Stimulated activated naive CD8-positive, alpha-beta T cell treated with anti-CD3 and anti-CD28 coated beads, Interleukin-15, Interleukin-2, amounts not matched to agents 100 U/mL and 50 U/mL, for 24 hours (primary cell): ENCODE data around the gene ZNF133.
A peak's percentile ranks its signal among the peaks of the same experiment; 100 is the strongest.
"Not testable (repeated sequence)": the region's sequence is repeated elsewhere in the genome, so short reads cannot be mapped to it uniquely, and the experiment has no call there.

Experiments used
- ATAC-seq: fragments of 150-1000 bp; cut with Tn5 transposase; one replicate; pipeline ENCODE4 v1.10.0; 2021
- DNase-seq: peaks from one replicate; pipeline ENCODE4 v3.0.0; 2021

Gene ZNF133

DNA sequence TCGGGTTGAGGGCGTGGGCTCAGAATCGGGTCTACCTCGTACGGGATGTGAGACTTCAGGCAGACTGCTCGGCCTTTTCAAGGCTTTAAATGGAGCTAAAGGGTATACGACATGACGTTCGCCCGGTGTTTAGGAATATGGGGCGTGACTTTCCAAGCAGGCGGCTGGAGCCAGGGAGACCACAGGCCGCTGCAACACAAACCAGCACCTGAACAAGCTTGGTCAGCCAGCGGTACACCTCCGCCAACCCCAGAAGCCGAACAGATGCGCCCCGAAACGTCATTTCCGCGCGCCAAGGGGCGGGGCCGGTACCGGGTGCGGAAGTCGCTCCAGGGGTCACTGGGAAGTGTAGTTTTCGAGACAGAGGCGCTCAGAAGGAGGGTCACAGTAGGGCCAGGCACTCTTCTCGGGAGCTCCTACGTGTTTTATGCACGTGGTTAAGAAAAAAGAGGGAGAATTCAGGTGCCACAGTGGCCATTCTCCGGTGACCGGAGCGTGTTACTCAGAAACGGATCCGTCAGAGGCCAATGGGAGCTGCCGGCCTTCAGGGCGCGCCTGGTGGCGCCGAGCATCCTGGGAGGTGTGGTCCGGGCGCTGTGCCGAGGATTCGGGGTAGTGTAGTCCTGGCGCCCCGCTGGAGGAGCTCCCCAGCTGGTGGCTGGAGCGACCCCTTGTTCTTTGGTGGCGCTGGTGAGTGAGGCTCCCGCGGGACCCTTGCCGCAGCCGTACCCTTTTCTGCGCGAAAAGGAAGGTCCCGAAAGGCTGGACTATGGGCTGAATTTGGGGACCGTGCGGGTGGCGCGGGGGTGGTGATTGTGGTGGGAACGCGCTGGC, at the start of gene ZNF133:
Gene ZNF133, plus strand, starts transcription at position 613 of the 834 bp plus-strand sequence. CDS start 17,160 bp downstream, outside the sequence.
- ATAC-seq (peak; percentile 99), DNase-seq (peak; percentile 98)

DNA sequence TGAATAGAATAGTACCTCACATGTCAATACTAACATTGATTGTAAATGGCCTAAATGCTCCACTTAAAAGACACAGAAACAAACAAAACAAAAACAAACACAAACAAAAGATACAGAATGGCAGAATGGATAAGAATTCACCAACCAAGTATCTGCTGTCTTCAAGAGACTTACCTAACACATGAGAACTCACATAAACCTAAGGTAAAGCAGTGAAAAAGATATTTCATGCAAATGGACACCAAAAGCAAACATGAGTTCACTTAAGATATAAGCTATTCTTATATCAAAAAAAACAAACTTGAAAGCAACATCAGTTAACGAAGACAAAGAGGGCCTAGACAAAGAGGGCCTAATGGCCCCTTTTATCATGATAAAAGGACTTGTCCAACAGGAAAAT, 47.3 kb upstream of the ZNF133 start:
- DNase-seq = no peak

DNA sequence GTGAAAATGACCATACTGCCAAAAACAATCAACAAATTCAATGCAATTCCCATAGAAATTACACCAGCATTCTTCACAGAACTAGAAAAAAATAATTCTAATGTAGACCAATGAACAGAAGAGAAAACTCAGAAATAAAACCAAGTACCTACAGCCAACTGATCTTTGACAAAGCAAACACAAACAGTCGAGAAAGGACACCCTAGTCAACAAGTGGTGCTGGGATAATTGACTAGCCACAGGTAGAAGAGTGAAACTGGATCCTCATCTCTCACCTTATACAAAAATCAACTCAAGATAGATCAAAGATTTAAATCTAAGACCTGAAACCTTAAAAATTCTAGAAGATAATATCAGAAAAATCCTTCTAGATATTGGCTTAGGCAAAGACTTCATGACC, 44.5 kb upstream of the ZNF133 start:
- DNase-seq (no peak), ATAC-seq (no peak)

More for the DNA sequence above, 47.3 kb upstream of the ZNF133 start:
- no peak for ATAC-seq

DNA sequence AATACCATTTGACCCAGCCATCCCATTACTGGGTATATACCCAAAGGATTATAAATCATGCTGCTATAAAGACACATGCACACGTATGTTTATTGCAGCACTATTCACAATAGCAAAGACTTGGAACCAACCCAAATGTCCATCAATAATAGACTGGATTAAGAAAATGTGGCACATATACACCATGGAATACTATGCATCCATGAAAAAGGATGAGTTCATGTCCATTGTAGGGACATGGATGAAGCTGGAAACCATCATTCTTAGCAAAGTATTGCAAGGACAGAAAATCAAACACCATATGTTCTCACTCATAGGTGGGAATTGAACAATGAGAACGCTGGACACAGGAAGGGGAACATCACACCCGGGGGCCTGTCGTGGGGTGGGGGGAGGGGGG, 39.8 kb upstream of the ZNF133 start:
- ATAC-seq, DNase-seq: not testable (repeated sequence)

DNA sequence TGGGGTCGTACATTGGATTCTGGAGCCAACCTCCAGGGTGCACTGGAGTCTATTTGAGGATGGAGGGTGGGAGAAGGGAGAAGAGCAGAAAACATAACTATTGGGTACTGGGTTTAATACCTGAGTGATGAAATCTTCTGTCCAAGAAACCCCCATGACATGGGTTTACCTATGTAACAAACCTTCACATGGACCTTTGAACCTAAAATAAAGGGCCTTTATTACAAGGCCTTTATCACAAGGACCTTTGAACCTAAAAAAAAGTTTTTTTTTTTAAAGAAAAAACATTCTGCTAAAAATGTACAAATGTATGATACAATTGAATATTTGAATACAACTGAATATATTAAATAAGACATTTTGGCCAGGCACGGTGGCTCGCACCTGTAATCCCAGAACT, 38.1 kb upstream of the ZNF133 start:
- no peak for DNase-seq
- no peak for ATAC-seq

DNA sequence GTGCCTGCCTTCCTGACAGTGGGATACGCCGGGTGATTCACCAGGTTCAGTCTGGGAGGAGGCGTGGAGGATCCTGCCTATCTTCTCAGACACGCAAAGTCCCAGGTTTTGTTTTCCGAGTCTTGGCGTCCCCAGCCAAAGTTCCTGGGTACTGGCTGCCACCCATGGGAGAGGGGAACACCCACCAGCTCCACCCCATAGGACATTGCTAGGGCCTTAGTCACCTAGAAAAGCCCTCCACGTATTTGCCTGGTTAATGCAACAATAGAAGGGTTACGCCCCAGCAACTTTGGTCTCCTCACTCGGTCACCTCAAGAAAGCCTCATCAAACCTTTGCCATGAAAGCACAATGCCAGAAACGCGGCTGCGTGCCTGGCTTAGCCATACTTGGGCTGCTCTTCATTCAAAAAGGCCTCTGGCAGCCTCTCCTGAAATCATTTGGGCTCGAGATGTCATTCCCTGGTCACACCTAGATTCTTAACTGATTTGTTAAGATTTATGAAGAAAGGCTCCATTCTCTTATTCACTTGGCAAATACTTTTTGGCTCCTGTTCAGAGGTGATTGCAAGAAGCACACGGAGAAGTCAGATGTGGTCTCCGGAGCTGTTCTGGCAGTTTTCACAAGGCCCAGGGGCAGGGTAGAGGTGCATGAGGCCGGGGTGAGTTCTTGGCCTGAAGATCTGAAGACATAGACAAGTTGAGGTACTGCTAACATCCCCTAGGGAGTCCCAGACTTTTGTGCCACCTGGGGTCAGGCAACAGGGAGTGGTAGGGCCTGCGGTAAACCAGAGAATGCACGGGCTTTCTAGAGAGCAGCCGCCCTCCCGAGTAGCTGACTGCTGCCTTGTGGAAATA, 35.5 kb upstream of the ZNF133 start:
- ATAC-seq = peak; percentile 32
- no peak for DNase-seq

DNA sequence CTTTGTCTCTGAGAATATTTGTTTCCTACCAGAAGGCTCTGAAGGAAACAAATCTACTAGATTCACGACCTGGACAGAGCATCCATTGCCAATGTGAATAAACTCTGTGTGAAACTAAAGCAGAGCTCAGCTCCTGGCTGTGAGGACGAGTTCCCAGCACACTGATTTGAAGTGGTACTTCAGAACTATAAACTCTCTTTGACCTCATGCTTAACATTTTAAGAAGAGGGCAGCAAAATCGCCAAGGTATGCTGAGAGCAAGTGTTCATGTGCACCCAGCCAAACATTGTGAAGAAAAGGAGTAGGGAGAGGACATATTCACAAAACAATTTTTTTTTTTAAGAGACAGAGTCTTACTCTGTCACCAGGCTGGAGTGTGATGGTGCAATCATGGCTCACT, 33.7 kb upstream of the ZNF133 start:
- ATAC-seq = no peak
- DNase-seq = no peak

DNA sequence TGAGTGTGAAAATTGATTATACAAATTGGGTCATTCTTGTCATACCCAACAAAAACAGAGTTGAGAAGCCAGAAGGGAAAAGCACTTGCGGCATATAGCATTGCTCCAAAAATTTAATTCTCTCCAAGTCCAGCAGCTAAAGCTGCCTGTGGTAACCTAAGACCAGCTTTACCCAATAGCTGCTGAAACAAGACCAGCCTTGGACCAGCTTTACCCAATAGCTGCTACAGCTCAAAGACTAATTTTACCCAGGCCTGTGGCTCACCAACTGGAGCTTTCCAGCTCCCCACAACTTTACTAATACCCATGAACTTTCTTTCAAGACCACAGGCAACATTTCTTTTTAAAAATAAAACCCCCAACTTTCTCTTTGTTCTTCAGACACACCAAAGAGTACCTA, 32.8 kb upstream of the ZNF133 start:
- DNase-seq = no peak
- no peak for ATAC-seq

DNA sequence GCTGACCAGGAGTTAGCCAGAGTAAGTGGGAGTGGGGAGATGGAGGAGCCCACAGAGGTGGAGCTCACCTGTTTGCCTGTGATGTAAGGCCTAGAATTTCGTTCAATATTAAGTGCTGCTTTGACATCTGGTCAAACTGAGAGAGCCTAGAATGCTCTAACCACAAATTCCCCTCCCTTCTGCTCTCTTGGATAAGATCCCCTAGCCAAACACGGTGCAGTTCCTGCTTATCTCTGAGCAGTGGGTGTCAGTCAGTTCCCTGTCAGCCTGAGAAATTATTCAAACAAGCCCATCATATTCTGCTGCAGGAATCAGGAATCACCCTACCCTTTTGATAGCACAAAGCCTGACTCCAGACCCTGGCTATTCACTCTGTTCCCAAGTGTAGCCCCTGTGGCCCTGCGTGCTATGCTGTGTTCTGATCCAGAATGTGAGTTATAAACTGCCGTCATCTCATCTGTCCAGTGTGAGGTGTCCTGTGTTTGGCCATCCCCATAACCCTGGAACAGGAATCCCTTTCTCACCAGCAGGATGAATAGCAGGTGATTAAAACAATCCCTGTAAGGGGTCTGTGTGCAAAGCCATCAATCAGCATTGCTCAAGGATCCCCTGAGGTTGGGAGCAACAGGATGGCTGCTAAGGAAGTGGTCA, 31.8 kb upstream of the ZNF133 start:
- no peak for DNase-seq
- no peak for ATAC-seq

DNA sequence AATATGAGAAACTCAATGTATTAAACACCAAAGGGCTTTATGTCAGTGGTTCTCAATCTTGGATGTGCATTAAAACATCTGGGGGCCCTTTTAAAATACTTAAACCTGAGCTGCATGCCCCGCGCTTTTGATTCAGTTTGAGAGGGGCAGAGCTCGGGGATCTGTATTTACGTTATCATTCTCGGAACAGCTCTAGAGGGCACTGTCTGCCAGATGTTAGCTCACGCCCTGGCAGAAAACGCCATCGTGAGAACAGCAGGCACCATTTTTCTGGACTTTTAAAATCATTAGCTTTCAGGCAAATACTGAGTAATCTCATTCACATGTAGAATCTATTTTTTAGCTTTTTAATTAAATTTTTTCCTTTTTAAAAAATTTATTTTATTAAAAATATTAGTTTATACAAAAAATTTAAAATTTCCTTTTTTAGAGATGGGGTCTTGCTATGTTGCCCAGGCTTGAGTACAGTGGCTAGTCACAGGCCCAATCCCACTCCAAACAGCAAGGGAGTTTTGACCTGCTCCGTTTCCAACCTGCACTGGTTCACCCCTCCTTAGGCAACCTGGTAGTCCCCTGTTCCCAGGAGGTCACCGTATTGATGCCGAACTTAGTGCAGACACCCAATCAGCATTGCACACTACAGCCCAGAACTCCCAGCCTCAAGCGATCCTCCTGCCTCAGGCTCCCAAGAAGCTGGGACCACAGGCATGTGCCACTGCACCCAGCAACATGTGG, 30.0 kb upstream of the ZNF133 start:
- DNase-seq (no peak), ATAC-seq (no peak)

DNA sequence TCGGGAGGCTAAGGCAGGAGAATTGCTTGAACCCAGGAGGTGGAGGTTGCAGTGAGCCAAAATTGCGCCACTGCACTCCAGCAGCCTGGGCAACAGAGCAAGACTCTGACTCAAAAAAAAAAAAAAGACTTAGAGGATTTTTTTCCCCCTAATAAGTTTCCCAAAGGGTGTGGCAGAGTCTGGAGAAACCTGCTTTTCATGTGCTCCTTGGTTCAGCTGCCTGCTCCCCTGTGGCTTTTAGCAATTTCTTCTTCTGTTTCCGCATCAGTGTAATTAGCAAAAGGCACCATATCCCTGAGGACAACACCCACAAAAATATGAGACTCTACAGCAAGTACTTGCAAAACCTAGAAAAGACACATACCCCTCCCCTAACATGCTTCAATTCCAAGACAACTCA, 28.6 kb upstream of the ZNF133 start:
- no peak for DNase-seq
- no peak for ATAC-seq

DNA sequence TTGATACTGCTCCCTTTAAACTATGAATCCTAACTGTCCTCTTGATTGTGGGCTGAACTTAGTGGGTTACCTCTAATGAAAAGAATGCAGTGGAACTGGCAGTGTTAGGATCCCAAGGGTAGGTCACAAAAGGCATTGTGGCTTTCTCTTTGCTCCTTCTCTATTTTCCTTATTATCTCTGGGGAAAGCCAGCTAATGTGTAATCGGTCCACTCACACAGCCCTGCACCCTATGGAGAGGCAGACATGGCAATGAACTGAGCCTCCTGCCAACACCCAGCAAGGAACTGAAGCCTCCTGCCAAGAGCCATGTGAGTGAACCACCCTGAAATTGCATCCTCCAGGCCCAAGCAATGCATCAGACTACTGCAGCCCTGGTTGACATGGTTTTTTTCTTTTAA, 24.6 kb upstream of the ZNF133 start:
- DNase-seq (no peak), ATAC-seq (no peak)

DNA sequence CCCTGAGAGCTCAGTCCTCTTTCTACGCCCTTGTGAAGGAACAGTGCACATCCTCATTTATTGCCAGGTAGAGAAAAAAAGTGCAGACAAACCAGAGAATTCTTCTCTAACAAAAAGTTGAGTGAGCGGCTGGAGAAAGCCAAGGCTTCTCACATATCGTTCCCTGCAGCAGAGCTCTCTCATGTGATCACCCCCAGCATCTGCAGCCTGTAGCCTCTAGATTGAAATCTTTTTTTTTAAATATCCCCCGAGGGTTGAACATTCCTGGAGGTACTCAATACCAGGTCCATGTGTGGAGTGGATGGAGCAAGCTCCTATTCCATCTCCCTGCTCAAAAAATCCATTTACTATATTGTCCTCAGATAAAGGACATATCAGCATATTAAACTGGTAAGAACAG, 22.9 kb upstream of the ZNF133 start:
- ATAC-seq (no peak), DNase-seq (no peak)

DNA sequence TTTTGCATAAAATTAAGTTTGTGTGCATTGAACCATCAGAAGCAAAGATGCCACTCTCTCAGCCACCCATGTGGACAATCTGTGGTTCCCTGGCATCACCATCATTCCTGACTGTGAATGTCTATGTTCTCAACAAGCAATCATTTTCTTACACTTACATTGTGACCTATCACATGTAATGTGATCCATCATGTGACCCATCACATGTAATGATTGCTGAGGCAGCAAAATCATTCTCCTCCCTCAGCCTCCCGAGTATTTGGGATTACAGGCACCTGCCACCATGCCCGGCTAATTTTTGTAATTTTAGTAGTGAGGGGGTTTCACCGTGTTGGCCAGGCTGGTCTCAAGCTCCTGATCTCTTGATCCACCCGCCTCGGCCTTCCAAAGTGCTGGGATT, 22.0 kb upstream of the ZNF133 start:
- no peak for ATAC-seq
- DNase-seq = no peak

DNA sequence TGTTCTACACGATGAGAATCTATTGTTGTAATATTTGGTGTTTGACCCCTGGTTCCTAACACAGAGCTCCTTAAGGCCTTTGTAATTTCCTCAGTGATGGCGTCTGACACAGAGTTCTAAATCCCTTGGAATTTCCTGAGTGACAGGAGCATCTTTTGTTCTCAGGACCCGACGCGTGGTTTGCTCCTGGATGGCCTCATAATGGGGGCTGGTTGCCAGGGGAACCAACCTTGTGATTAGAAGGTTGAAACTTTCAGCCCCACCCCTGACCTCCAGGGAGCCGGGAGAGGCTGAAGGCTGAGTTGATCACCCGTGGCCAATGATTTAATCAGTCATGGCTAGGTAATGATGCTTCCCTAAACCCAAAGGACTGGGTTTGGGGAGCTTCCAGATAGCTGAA, 20.5 kb upstream of the ZNF133 start:
- no peak for ATAC-seq

DNA sequence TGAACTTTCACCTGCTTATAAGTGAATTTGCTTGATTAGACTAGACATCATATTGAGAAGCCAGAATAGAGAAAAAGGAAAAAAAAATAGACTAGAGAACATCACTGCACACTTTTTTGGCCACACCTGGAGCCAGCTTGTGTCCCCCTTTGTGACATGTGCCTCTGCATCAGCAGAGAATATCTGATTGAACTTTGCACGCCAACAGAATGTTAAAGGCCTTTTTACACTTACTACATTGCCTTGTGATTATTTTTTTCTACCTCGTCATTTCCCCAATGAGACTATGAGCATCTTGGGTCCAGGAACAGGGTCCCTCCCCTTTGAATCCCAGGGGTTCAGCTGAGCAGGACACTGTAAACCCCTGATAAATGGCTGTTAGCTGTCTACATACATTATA, 17.2 kb upstream of the ZNF133 start:
- DNase-seq (no peak), ATAC-seq (no peak)

More for the DNA sequence above, 20.5 kb upstream of the ZNF133 start:
- no peak for DNase-seq

DNA sequence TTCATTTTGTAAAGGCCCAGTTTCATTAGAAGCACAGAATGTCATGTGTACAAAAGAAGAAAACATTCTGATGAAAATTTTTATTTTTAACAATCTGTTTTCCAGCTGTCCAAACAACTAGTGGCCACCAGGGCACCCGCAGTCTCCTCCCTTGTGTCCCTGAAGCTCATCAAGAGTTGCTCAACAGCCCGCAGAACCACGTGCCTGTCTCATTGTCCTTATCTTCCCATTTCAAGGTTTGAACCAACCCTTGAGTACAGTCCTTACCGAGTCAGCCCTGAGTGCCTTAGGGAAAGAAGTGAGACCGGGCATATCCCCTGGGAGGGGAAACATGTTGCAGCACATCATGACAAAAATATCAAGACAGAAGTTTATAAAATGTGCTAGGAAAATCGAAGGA, 15.9 kb upstream of the ZNF133 start:
- DNase-seq = no peak
- ATAC-seq = no peak

DNA sequence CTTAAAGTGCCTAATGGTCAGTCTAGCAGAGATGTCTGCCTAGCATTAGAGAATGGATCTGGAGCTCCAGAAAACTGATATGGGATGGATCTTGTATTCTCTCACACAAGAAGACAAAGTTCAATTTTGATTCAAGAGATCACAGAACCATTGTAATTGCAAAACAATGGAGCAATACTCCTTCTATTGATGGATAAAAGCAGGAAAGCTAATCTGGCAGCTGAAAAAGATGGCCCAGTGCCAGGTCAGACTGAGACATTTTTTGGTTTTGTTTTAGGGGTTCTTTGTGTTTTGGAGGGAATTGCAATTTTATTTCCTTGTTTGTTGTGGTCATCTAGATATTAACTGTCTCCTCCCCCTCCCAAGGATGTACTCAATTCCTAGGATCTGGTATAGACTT, 14.6 kb upstream of the ZNF133 start:
- DNase-seq = no peak
- ATAC-seq = no peak

DNA sequence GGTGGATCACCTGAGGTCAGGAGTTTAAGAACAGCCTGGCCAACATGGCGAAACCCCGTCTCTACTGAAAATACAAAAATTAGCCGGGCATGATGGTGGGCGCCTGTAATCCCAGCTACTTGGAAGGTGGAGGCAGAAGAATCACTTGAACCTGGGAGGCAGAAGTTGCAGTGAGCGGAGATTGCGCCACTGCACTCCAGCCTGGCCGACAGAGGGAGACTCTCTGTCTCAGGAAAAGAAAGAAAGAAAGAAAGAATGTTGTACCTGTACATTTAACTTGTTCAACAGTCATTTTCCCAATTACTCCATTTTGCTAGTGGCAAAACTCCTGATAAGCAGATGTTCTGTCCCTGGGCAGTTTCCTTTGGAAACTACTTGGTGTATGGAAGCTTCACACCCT, 12.4 kb upstream of the ZNF133 start:
- ATAC-seq, DNase-seq: not testable (repeated sequence)

DNA sequence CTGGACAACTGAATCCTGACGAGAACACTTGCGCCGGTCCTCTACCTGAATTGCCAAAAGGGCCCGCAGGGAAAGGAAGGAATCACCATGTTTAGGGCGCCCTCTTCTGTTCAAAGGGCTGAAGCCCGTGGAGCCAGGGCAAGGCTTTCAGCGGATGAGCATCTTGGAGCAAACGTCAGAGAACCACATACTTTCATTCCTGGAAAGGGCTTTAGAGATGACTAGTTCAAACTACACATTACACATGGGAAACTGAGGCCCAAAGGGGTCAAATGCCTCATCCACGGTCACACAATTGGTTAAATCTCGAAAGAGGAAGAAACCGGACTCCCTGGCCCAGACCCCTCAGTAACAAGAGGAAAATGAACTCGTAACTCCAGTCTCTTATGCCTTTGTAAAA, 11.5 kb upstream of the ZNF133 start:
- ATAC-seq (peak; percentile 82), DNase-seq (peak; percentile 70)

DNA sequence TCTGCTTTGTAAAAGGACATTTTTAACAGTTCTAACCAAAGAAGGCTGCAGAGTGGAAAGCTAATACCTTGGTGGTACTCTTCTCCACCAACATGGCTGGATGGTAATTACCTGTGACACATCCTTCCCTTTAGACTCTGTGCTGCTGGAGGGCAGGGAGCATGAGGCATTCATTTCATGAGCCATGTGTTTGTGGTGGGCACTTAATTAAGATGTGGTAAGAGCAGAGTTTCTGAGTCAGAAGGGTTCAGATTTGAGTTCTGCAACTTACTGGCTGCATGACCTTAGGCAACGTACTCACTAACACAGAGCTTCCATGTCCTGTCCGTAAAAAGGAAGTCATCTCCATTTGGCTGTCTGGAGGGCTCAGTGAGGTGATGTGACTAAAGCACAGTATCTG, 9.1 kb upstream of the ZNF133 start:
- no peak for DNase-seq
- ATAC-seq = peak; percentile 74
